OCI-M2 (cell line): ENCODE results near the gene IL18RAP.

Experiments
- DNase-seq: peaks from one replicate; lab custom pipeline; 2025; ENCODE audit not compliant: unreplicated experiment; lab: John Stamatoyannopoulos, UW

The IL18RAP gene

GRCh38 chr2:102421890-102422759 is 835 bp upstream of the IL18RAP start:
- no peak for DNase-seq

- no peak for DNase-seq
These were observed 408 bp downstream of the IL18RAP start for GRCh38 chr2:102423368-102423767.

DNA sequence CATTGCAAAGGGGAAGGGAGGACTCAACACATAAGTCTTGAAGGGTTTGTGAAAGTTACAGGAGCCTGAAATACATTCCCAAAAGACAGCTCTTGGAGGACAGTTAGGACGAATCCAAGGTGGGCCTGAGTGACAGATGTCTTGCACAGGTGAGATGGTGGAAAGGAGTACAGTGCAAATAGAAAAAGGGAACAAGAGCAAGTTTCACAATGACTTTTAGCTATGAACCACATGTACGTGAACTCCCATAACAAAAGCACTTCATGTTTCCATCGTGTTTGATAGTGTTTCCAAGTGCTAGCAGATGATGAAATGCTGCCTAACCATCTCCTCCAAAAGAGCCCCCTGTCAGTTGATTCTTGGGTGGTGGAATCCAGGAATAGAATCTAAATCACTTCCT is 1.8 kb downstream of the IL18RAP start:
- DNase-seq: no peak

GRCh38 chr2:102425441-102426132 is 2.6 kb downstream of the IL18RAP start:
- no peak for DNase-seq

DNA sequence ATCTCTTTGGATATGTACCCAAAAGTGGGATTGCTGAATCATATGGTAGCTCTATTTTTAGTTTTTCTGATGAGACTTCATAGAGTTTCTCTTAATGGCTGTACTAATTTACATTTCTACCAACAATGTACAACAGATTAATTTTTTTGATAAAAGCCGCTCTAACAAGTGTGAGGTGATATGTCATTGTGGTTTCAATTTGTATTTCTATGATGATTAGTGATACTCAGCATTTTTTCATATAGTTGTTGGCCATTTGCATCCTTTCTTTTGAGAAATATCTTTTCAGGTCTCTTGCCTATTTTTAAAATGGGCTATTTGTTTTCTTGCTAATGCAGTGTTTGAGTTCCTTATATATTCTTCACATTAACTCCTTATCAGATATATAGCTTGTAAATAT is 4.3 kb downstream of the IL18RAP start:
- no peak for DNase-seq

DNA sequence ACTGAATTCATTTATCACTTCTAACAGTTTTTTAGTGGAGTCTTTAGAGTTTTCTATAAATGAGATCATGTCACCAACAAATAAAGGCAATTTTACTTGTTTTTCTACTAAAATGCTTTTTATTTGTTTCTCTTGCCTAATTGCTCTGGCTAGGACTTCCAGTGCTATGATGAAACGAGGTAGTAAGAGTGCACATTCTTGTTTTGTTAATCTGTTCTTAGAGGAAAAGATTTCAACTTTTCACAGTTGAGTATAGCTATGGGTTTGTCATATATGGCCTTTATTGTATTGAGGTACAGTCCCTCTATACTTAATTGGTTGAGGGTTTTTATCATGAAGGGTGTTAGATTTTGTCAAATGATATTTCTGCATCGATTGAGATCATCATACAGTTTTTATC is 5.6 kb downstream of the IL18RAP start:
- DNase-seq: no peak

DNA sequence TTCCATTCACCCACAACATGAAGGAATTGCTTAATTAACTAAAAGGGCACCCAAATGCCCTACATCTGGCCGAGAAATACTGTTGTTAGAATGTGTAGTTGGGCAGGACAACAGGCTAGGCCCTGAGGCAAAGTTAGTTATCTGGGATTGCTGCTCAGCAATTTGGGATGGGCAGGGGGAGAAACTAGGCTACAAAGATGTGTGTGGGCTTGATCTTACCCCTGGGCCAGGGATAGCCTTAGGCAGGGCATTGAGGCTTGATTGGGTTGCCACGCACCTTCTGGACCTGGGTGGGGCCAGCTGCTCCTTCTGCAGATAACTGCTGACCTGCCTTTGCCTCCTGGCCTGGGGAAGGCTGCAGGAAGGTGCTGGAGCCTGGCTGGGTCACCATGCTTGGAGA is 9.4 kb downstream of the IL18RAP start:
- no peak for DNase-seq

DNA sequence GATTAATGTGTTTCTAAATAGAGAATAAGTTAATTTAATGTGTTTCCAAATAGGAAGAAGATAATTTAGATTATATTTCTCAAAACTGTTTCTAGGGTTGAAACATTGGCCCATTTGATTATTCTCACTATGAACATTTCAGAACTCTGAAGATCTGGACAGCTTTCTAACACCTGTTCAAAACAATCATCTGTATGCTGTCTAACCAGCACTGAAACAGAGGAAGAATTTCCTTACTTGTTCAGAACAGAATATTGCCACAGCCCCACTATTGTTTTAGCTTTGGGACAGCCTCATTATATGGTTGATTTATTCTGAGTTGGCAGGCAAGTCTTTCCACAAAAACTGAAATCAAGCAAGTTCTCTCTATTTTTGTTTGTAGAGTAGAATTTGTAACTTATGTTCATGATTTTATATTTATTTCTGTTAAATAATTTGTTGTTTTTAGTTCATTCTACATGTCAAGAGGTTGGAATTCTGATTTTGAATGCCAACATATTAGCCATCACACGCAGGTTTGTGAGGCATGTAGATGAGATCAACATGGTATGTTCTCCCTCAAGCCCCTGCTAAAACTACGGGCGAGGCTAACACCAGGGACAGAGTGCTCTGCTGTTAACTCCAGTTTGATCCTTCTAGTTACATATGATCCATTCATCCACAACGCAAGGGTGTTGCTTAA is 11.2 kb downstream of the IL18RAP start:
- DNase-seq: no peak

GRCh38 chr2:102434655-102435381 is 11.9 kb downstream of the IL18RAP start:
- DNase-seq: no peak

GRCh38 chr2:102435741-102436140 is 12.8 kb downstream of the IL18RAP start:
- no peak for DNase-seq

DNA sequence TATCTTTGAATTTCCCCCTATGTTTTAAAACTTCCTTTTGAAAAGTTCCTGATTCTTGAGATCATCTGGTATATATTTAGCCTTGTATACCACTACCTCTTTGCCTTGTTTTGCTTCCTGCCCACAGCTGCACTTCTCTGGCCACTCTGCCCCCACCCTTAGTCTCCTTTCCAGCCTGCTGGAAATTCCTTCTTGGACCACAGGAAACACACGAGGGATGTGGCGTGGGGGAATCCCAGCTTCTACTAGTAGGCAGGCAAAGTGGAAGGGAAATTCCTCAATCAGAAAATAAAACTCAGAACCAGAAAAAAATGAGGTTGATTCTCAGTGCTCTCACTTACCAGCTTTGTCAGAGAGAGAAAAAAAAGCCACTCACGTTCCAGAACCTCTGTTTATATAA is 13.4 kb downstream of the IL18RAP start:
- no peak for DNase-seq

DNA sequence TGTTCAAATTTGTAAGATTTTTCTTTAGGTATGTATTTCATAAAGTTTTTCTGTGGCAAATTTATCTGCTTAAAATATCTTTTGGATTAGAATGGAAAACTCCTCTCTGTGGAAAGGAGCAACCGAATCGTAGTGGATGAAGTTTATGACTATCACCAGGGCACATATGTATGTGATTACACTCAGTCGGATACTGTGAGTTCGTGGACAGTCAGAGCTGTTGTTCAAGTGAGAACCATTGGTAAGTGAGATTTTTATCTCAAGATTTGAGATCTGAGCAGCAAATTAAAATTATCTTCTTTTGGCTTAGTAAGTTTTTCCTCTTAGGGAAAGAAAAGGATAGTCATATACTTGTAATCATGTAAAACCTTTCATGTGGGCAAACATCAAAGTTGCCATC is 14.2 kb downstream of the IL18RAP start:
- DNase-seq: no peak

DNA sequence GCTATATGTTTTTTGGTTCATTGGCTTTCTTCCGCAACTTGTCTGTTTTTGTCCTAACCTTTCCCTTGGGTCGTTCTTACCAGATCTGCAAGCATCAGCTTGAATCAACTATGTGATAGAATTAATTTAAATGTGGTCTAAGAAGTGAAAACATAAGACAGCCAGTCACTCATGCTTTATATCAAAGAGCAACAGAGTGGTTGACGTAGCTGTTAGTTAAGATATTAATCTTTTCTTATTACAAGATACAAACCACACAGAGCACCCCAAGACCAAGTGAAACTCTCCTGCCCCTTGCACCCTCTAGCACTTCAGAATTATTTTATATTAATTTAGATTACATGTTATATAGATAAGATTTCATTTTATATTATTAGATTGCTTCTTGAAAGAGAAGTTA is 15.2 kb downstream of the IL18RAP start:
- no peak for DNase-seq

- DNase-seq: no peak
These were observed 15.6 kb downstream of the IL18RAP start for GRCh38 chr2:102438578-102438977.

- DNase-seq: no peak
These were observed 16.2 kb downstream of the IL18RAP start for GRCh38 chr2:102439065-102439695.

DNA sequence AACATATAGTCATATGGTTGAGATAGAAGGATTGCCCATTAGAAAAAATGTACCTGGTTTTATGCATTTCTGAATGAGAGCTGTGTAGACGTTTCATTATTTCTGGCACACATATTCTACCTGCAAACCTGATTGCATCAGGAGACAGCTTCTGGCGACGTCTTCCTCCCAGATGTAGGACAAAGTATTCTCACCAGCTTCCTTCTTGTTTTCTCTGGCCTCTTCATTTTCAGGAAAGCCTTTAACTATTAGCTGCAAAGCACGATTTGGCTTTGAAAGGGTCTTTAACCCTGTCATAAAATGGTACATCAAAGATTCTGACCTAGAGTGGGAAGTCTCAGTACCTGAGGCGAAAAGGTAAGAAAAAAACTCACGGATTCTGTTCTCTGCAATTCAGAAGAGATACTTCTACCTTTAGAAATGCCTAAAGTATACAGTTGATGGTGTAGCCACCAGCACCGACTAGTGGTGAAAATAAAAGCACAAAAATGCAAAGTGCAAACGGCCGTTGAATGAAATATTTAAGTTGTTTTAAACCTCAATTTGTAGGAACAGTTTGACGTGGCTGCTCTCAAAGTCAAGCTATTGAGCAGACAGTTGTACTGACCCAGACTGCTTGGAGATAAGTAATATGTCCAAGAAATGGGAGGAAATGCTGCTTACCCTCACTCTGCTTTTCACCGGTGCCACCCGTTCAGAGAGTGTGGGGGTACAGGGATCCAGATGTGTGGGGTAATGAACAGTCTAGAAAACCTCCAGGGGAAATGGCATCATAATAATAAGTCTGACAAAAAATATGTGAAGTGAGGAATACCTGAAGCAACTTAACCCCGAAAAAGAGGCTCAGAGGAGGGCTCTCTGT is 20.2 kb downstream of the IL18RAP start:
- DNase-seq: no peak

DNA sequence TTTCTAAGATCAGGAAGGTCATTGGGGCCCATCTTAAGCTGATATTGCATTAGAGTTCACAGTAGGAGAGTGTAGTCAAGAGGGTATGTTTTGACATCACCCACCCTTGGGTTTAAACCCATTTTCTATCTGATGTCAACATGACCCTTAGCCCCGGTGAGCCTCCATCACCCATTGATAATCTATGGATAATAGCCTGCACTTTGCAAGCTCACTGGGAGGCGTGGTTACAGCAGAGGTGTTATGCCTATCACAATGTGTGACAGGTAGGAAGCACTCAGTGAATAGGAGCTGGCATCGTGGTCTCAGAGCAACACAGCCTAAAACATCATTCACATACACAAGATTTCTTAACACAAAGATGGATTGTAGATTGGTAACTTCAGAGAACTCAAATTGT is 21.3 kb downstream of the IL18RAP start:
- DNase-seq: no peak

DNA sequence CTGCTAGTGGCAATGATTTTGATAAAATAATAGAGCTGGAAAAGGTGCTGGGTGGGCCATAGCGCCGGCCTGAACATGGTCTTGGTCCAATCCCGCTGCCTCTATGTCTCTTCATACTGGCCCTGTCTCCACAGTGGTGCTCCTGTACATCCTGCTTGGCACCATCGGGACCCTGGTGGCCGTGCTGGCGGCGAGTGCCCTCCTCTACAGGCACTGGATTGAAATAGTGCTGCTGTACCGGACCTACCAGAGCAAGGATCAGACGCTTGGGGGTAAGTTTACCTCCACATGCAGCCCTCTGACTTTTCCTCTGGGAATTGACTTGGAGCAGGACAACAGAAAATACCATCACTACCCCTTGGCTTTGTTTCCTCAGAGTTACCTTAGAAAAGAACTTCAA is 24.0 kb downstream of the IL18RAP start:
- DNase-seq: no peak

DNA sequence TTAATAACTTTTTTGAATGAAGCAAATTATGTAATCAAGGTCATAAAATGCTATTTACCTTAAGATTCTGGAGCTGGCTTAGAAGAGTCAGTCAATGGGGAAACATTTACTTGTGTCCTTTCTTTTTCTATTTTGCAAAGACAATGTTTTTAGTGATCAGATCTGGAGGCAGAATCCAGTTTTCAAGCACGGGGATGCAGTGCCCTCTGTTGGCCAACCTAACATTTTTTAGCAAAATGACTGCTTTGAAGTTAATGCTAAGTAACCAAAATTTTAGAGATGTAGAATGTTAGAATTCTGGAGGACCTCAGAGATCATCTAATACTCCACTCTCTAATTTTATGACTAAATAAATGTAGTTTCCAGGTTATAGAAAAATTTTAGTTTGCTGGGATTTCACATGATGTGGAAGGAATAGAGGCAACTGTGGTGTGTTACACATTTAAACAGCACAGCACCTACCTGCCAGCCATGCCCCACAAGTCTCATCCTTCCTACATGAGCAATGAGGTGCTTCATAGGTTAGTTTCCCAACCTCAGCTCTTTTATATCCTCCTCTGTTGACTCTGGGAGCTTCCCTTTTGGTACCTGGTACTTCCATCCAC is 26.5 kb downstream of the IL18RAP start:
- DNase-seq: no peak
